NCI-H446 (cell line): ENCODE data around the gene C2CD4B.

Experiments used
- DNase-seq, 2 experiments: peaks; one replicate each; lab custom pipeline; 2025; lab: John Stamatoyannopoulos, UW

Gene C2CD4B

DNA sequence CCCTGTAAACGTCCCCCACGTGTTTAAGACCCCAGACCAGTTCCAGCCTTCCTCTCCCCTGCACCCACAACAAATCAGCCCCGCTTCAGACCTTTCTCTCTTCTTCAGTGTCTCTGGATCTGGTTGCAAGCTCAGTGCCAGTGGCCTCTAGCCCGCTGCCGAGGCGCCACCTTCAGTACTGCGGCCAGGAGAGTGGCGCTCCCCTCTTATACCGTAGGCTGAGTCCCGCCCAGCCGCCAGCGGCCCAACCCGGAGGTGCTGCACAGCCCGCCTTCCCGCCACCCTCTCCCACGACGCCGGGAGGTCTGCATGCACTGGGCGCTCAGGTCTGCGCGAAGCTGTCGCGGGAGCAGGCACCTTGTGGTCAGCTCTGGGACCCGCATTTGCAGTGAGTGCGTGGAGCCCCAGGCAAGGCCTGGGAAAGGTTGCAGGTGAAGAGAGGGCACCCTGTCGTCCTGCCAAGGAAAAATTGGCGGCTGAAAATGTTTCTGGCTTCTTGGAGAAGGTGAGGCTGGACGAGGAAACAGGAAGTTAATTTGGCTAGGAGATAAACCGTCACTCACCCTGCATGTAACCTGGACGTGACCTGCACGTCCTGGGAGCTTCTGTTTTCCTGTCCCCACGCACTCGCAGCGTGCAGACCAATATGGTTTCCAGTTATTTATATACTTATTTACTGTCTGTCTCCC is at the start of gene C2CD4B:
Gene C2CD4B, minus strand, starts transcription at position 182 of the 689 bp plus-strand sequence. CDS start 301 bp downstream, outside the sequence.
- no peak for DNase-seq

DNA sequence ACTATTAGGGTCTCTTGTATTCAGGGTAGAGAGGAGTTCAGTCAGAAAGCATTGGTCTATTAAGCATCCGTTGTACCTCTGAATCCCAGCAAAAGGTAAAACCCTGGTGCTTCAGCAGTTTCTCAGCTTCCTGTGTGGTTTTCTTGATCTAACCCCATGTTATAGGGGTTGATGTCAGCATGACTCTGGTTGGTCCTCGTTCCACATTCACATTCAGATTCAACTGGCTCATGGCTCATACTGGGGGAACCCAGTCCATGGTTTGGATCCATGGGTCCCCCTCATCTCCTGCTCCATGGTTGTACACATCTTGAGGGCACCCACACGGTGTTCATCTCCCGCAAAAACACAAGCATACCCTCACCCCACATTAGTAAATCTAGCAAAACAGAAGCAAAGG is 47.7 kb upstream of the C2CD4B start:
- no peak for DNase-seq

- no peak for DNase-seq
These were observed 46.3 kb upstream of the C2CD4B start for GRCh38 chr15:62211348-62211747.

DNA sequence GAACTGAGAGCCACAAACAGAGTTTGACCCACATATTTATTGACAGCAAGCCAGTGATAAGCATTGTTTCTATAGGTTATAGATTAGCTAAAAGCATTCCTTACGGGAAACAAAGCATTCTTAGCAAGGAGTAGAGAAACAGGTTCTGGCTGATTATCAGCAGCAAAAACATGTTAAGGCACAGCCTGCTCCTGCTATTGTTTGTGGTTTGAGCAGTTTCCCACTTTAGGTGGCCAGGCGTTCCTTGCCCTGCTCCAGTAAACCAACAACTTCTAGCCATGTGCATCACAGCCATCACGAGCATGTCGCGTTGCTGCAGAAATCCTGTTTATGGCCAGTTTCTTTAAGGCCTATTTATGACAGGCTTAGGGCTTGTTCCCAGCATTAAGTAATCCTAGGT is 44.7 kb upstream of the C2CD4B start:
- DNase-seq: no peak

DNA sequence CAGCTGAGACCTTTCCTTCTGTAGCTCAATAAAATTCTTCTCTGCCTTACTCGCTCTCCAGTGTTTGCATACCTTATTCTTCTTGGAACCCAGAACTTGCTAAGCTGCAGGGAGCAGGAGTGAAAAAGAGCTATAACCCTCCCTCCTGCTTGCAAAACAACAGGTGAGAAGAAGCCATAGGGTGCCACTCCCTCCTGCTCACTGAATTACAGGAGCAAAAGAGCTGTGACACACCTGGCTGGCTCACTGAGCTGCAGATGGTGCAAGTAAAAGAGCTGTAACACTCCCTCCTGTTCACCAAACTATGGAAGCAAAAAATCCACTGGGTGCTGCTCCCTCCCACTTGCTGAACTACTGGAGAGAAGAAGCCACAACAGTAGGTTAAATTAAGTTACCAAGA is 44.2 kb upstream of the C2CD4B start:
- no peak for DNase-seq

- DNase-seq: no peak
These were observed 43.8 kb upstream of the C2CD4B start for GRCh38 chr15:62208884-62209283.

GRCh38 chr15:62208367-62208766 is 43.3 kb upstream of the C2CD4B start:
- no peak for DNase-seq

GRCh38 chr15:62190675-62191074 is 25.6 kb upstream of the C2CD4B start:
- DNase-seq: no peak

GRCh38 chr15:62190274-62190673 is 25.2 kb upstream of the C2CD4B start:
- no peak for DNase-seq

- DNase-seq: no peak
These were observed 23.7 kb upstream of the C2CD4B start for GRCh38 chr15:62188744-62189143.

DNA sequence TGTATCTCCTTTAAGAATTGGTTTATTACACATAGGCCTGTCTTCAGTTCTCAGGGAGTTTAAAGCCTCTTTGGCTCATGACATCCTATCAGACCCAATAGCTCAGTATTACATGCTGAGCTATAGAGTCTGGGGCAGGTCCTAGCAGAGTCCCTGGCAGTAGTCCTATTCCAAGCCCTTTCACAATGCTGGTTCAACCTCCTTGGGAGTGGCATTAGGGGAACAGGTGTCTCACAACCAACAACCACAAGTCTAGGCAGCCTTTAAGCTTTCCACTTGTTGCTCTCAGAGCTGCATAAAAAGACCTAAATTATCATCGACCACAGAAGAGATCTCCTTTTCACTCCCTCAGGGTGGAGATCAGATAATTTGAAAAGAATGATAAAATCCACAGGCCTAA is 22.8 kb upstream of the C2CD4B start:
- no peak for DNase-seq

DNA sequence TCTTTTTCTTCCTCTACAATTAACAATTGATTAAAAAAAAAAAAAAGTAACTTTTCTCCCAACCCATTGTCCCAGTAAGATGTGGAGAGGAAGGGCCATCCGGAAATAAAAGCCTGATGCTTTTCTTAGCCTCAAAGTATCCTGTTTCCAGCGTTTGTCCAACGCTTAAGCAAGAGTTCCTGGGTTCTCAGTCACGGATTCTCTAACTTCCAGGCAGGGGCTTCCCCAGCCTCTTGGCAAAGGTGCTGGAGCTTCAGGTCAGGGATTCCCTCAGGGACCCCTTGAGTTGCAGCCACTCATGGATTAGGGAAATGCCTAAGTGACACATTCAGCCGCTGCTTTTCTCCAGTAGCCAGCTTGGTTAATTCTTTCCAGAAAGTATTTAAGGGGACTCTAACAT is 22.3 kb upstream of the C2CD4B start:
- DNase-seq: no peak

GRCh38 chr15:62186578-62186977 is 21.5 kb upstream of the C2CD4B start:
- no peak for DNase-seq

DNA sequence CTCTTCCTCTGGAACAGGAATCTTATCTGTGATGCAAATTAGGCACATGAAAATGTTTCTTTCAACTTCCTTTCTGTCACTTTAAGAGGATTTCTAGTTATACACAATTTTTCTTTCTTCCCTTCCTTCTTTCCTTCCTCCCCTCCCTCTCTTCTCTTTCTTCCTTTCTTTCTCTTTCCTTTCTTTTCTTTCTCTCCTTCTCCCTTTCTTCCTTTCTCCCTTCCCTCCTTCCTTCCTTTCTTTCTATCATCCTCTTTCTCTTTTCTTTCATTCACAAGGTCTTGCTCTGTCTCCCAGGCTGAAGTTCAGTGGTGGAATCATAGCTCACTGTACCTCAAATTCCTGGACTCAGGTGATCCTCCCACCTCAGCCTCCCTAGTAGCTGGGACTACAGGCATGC is 18.0 kb upstream of the C2CD4B start:
- DNase-seq: no peak

DNA sequence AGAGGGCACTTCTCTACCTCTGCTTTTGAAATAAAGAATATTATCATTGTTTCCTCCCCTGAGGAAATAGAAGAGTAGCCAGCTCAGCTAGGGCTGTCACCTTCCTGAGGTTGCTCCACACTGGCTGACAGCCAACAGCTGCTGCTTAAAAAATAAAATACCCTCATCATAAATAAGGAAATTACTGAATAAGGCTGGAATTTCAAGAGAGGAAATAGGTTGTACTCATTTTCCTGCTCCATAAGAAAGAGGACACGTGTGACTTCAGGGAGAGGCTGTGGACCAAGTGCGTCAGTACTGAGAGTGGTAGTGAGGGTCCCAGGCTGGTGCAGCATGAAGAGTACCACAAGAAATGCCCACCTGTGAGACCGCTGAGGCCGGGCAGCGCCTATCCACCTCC is 8.1 kb upstream of the C2CD4B start:
- DNase-seq: no peak

DNA sequence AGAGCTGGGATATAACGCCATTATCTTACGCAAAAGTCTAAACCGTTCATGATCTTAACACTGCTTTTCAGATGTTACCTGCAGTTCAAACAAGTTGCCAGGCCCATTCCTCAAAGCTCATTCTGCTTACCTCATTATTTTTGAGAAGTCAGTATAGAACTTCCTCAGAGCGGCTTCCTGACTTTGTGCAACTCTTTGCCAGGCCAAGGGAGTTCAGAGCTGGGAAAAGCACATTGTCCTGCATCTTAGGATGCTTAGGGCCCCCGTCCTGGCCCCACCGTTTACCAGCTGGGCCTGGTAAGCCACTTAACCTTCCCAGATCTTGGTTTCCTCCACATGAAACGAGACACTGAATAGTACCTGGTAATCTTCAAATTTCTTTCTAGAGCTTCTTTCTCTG is 6.8 kb upstream of the C2CD4B start:
- DNase-seq: no peak

GRCh38 chr15:62165793-62166375 is 799 bp upstream of the C2CD4B start:
- no peak for DNase-seq

GRCh38 chr15:62164396-62165103 is 535 bp downstream of the C2CD4B start:
- DNase-seq: no peak

DNA sequence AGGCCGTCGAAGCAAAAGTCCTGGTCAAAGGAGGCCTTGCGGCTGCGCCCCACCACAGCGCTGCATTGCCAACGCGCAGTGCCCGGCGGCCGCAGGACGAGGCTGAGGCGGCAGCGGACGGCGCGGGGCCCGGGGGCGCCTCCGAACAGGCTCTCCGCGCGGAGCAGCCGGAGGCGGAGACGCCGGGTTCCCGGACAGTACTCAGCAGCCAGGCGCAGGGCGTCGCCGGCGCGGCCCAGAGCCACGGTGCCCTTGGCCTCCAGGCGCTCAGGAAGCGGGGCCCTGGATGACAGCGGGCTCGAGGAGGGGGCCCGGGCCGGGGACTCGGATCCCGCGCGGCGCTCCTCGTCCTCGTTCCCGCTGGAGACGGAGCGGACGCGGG is 1.1 kb downstream of the C2CD4B start:
- no peak for DNase-seq

DNA sequence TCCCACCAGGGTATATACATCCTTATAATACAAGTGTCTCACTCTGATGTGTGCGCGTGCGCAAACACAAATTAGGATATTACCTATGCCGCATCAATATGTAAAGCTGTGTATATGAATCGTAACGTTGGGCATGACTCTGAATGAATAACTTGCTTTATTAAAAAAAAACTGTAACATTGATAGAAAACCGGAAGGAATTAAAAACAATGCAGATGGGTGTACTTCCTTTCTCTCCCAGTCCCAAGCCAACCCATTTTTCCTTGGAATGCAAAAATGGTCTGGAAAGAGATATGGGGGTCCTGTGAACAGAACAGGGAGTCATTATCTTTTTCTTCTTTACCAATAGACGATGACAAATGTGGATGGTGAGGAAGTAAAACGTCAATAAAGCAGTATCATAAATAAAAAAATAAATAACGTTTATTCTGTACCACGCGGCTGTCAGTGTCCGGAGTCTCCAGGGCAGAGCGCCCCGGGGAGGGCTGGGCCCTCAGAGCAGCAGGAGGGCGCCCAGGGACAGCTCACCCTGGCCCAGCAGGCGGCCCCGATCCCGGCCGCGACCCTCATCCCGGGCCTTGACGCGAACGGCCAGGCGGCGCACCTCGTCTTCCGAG is 1.6 kb downstream of the C2CD4B start:
- no peak for DNase-seq

DNA sequence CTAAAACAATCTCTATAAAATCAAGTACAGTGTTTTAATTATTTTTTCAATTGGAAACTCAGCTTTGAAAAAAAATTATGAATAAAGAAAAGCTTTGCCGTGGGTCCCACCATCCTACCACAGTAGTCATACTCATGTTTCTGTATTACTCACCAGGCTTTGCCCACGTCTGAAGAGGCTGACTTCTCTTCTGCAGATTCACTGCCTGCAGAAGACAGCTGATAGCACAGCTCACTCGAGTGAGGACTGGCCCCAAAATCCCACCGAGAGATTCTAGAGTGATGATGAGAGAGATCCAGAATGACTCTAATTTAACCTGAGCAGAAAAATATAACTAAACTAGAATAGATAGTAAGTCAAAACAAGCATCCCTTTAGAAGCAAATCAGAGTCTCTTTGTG is 11.9 kb downstream of the C2CD4B start:
- no peak for DNase-seq

GRCh38 chr15:62150445-62150844 is 14.6 kb downstream of the C2CD4B start:
- no peak for DNase-seq

DNA sequence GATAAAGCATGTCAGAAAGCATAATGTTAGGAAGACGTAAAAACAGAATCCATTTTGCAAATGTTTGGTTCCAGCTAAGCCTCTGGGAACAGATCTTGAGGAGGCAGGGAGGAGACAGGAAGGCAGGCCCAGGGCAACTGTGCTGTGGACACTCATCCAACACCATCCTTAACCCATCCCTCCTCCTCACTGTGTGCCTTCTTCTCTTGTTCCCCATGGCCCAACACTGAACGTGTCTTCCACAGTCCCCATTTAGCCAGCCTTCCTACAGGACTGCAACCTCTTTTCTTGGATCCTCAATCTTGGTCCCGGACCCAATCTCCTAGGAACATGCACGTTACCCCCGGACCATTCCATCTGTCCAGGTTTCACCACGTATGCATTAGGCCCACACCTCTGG is 15.4 kb downstream of the C2CD4B start:
- DNase-seq: no peak
